ENCODE results near the gene MAGI1. TPM values are rescaled to one million over a fixed set of nuclear protein-coding genes. Genes with fewer than 3 reads are reported as not detected.

The MAGI1 gene
- total RNA-seq, 3 donors from 2014 or later (not counting 1 experiment from before 2014, with no cell fraction given), result not detected

DNA sequence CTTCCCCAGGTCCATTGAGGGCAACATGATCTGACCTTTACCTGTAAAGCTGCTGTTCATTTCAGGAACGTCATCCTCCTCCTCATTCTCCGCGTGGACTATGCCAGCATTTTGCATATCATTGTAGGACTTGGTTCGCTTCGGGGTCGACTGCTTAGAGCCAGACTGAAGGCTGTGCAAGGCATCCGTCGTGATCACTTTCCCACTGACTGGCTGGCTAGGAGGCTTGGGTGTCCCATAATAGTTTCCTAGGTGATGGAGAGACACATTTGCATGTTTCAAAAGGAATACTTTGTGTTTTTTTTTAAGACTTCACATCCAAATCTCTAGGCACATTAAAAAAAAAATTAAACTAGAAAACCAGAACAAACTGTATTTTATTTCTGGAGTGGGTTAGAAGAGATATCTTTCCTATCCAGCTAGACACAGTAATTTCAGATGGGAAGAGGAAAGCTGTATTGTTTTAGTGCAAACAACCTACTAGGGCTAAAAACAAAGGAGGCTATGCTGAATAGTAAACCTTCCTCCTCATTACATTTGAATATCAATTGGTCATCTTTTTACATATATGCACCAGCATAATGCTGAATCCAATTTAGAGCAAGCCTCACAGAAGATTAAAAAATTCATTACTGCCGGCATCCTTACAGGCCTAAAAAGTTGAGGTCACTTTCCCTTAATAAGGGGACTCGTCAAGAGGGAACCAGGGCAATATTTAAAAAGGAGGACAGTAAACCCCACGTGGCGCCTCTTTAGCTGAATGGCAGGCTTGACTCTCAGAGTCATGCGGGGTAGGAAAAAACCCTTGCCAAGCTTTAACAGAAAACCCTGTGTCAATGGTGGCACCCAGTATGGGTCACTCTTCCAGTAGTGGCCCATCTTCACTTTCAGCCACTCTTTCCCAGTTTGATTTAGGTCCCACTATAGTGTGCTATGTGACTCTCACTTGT is 559.9 kb downstream of the MAGI1 start:
- Mint-ChIP-seq H3K36me3 (no peaks in the 10 kb centered on the region), H3K9me3 (no peaks in the 10 kb centered on the region), H3K27me3 (ENCODE audit: low read depth in 2 of 2) (no peaks in the 10 kb centered on the region), H3K4me1 (no peaks in the 10 kb centered on the region), H3K27ac (no peak overlapping the region), H3K4me3 (no peak overlapping the region)
- ATAC-seq (no peak), DNase-seq (no peak)
- Histone ChIP-seq H3K27me3 (ENCODE audit: control insufficient read depth, insufficient read depth, low read length) (no peaks in the 10 kb centered on the region), H3K36me3 (ENCODE audit: control insufficient read depth, insufficient read depth, low read length) (no peaks in the 10 kb centered on the region), H3K27ac (ENCODE audit: low read length) (no peak overlapping the region), H3K4me3 (ENCODE audit: low read length) (no peak overlapping the region), H3K4me1 (ENCODE audit: control insufficient read depth, insufficient read depth, low read length) (no peaks in the 10 kb centered on the region), H3K9me3 (ENCODE audit: control insufficient read depth, insufficient read depth, low read length) (no peaks in the 10 kb centered on the region)
- 90% methylated on average over 13 of the region's 13 CpGs for WGBS (ENCODE audit: insufficient coverage)
- intact Hi-C loops (cut with micrococcal nuclease), result no loop called here
- TF ChIP-seq, protein P1, sequence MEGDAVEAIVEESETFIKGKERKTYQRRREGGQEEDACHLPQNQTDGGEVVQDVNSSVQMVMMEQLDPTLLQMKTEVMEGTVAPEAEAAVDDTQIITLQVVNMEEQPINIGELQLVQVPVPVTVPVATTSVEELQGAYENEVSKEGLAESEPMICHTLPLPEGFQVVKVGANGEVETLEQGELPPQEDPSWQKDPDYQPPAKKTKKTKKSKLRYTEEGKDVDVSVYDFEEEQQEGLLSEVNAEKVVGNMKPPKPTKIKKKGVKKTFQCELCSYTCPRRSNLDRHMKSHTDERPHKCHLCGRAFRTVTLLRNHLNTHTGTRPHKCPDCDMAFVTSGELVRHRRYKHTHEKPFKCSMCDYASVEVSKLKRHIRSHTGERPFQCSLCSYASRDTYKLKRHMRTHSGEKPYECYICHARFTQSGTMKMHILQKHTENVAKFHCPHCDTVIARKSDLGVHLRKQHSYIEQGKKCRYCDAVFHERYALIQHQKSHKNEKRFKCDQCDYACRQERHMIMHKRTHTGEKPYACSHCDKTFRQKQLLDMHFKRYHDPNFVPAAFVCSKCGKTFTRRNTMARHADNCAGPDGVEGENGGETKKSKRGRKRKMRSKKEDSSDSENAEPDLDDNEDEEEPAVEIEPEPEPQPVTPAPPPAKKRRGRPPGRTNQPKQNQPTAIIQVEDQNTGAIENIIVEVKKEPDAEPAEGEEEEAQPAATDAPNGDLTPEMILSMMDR (IDR thresholded peaks at IDR 0.05), result no peak

DNA sequence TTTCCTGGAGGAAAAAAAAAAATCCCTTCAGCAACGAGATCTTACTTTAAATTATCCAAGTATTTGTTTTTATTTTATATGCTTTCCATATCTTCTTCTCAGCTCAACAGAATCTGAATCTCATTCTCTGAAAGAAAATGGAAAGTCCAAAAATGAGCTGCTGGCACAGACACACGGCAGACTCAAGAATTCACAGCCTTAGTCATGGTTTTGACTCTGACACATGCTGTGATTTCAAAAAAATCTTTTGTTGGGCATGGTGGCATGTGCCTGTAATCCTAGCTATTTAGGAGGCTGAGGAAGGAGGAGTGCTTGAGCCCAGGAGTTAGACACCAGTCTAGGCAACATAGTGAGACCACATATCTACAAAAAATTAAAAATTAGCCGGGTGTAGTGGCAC is 565.0 kb downstream of the MAGI1 start:
- Mint-ChIP-seq H3K27ac (no peak overlapping the region), H3K4me3 (no peak overlapping the region), H3K4me1 (no peaks in the 10 kb centered on the region), H3K36me3 (no peaks in the 10 kb centered on the region), H3K27me3 (ENCODE audit: low read depth in 2 of 2) (no peaks in the 10 kb centered on the region), H3K9me3 (peaks cover 0 to 4% of the 10 kb centered on the region in 2 donors)
- no peaks in the 10 kb centered on the region for H3K4me1 ChIP-seq (ENCODE audit: control insufficient read depth, insufficient read depth, low read length)
- intact Hi-C loops (cut with micrococcal nuclease), result no loop called here
- no peak overlapping the region for H3K4me3 ChIP-seq (ENCODE audit: low read length)
- WGBS (ENCODE audit: insufficient coverage), result 85% methylated on average over 2 of the region's 3 CpGs
- no peaks in the 10 kb centered on the region for H3K36me3 ChIP-seq (ENCODE audit: control insufficient read depth, insufficient read depth, low read length)
- H3K27me3 ChIP-seq (ENCODE audit: control insufficient read depth, insufficient read depth, low read length), result no peaks in the 10 kb centered on the region
- no peak for DNase-seq
- H3K9me3 ChIP-seq (ENCODE audit: control insufficient read depth, insufficient read depth, low read length), result no peaks in the 10 kb centered on the region
- H3K27ac ChIP-seq (ENCODE audit: low read length), result no peak overlapping the region
- TF ChIP-seq, protein P1 (IDR thresholded peaks at IDR 0.05), result no peak
- ATAC-seq, result no peak

DNA sequence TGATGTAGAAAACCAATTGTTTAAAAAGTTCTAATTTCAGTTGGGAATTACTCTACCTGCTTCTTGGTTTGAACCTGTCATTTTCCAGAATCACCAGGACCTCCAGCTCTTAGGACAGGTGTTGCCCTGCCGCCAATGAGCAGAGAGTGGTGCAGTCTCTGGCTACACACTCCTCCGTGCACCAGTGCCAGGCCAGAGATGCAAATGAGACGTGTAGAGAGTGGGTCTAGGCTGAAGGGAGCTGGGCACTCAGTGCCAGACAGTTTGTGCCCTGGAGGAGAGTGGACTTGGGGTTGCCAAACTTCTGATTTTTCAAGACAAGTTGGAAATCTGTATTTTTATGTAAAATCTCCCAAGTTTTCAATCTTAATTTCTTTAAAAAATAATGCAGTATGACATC is 566.2 kb downstream of the MAGI1 start:
- H3K4me3 ChIP-seq (ENCODE audit: low read length), result no peak overlapping the region
- ATAC-seq (no peak), DNase-seq (no peak)
- Mint-ChIP-seq H3K36me3 (no peaks in the 10 kb centered on the region), H3K9me3 (peaks cover 4 to 6% of the 10 kb centered on the region in 2 donors), H3K4me1 (no peaks in the 10 kb centered on the region), H3K4me3 (no peak overlapping the region), H3K27me3 (ENCODE audit: low read depth in 2 of 2) (no peaks in the 10 kb centered on the region), H3K27ac (no peak overlapping the region)
- no peak overlapping the region for H3K27ac ChIP-seq (ENCODE audit: low read length)
- no peaks in the 10 kb centered on the region for H3K9me3 ChIP-seq (ENCODE audit: control insufficient read depth, insufficient read depth, low read length)
- no peaks in the 10 kb centered on the region for H3K4me1 ChIP-seq (ENCODE audit: control insufficient read depth, insufficient read depth, low read length)
- TF ChIP-seq, protein P1 (IDR thresholded peaks at IDR 0.05), result no peak
- intact Hi-C loops (cut with micrococcal nuclease), result no loop called here
- H3K27me3 ChIP-seq (ENCODE audit: control insufficient read depth, insufficient read depth, low read length), result no peaks in the 10 kb centered on the region
- no peaks in the 10 kb centered on the region for H3K36me3 ChIP-seq (ENCODE audit: control insufficient read depth, insufficient read depth, low read length)
- 71% methylated on average over 3 of the region's 3 CpGs for WGBS (ENCODE audit: insufficient coverage)

All from natural killer cell (primary cell).